ENCODE data around the gene DLL4. TPM values are rescaled to one million over a fixed set of nuclear protein-coding genes. Genes with fewer than 3 reads are reported as not detected.

The DLL4 gene
- total RNA-seq, 2 experiments from 2014 or later: 0.15 to 0.19 TPM

GRCh38 chr15:40934457-40934856, 5.3 kb downstream of the DLL4 start:
- Histone ChIP-seq H3K9me2 (ENCODE audit: insufficient read depth, low read length) (no peaks in the 10 kb centered on the region), H3K36me3 (ENCODE audit: insufficient read depth, low read length) (no peaks in the 10 kb centered on the region), H3K4me3 (ENCODE audit: low read depth, low read length, poor library complexity, severe bottlenecking) (no peak overlapping the region), H3K79me2 (ENCODE audit: insufficient read depth, low read depth, low read length) (no peaks in the 10 kb centered on the region), H3K4me1 (ENCODE audit: insufficient read depth, low read length, poor library complexity, severe bottlenecking) (peaks cover 19% of the 10 kb centered on the region), H3K4me2 (ENCODE audit: low read length) (no peak overlapping the region), H3K27ac (ENCODE audit: low read depth, low read length, poor library complexity, severe bottlenecking) (no peak overlapping the region), H3K9me3 (ENCODE audit: low read length) (no peaks in the 10 kb centered on the region), H2AFZ (ENCODE audit: low read length) (no peak overlapping the region), H4K20me1 (ENCODE audit: insufficient read depth, low read length) (no peaks in the 10 kb centered on the region)
- no peak for DNase-seq (ENCODE audit: low spot score)
- ChIA-PET CTCF (ENCODE audit: unreplicated experiment) (no interaction called here), POLR2A (interaction anchor here (0.6 kb wide), 1 partner anchor 26 kb away, joined by 3 read pairs; no protein-coding TSS in a partner anchor)
- TF ChIP-seq CTCF (conservative IDR thresholded peaks at IDR 0.05; ENCODE audit: low read length) (no peak), EZH2phosphoT487 (IDR thresholded peaks at IDR 0.05; ENCODE audit: borderline replicate concordance, low read depth, low read length) (no peak)
- intact Hi-C loops (cut with micrococcal nuclease; ENCODE audit: unreplicated experiment): no loop called here
- BruUV-seq (replicated peaks): no TSS peak

DNA sequence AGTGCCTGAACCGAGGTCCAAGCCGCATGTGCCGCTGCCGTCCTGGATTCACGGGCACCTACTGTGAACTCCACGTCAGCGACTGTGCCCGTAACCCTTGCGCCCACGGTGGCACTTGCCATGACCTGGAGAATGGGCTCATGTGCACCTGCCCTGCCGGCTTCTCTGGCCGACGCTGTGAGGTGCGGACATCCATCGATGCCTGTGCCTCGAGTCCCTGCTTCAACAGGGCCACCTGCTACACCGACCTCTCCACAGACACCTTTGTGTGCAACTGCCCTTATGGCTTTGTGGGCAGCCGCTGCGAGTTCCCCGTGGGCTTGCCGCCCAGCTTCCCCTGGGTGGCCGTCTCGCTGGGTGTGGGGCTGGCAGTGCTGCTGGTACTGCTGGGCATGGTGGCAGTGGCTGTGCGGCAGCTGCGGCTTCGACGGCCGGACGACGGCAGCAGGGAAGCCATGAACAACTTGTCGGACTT, 7.1 kb downstream of the DLL4 start:
- no peaks in the 10 kb centered on the region for H4K20me1 ChIP-seq (ENCODE audit: insufficient read depth, low read length)
- H2AFZ ChIP-seq (ENCODE audit: low read length): no peak overlapping the region
- H3K4me3 ChIP-seq (ENCODE audit: low read depth, low read length, poor library complexity, severe bottlenecking): no peak overlapping the region
- POLR2A ChIA-PET: no interaction called here
- intact Hi-C loops (cut with micrococcal nuclease; ENCODE audit: unreplicated experiment): no loop called here
- CTCF ChIA-PET (ENCODE audit: unreplicated experiment): no interaction called here
- H3K9me2 ChIP-seq (ENCODE audit: insufficient read depth, low read length): no peaks in the 10 kb centered on the region
- no TSS peak for BruUV-seq (replicated peaks)
- TF ChIP-seq CTCF (conservative IDR thresholded peaks at IDR 0.05; ENCODE audit: low read length) (no peak), EZH2phosphoT487 (IDR thresholded peaks at IDR 0.05; ENCODE audit: borderline replicate concordance, low read depth, low read length) (no peak)
- H3K27ac ChIP-seq (ENCODE audit: low read depth, low read length, poor library complexity, severe bottlenecking): no peak overlapping the region
- no peaks in the 10 kb centered on the region for H3K36me3 ChIP-seq (ENCODE audit: insufficient read depth, low read length)
- no peaks in the 10 kb centered on the region for H3K79me2 ChIP-seq (ENCODE audit: insufficient read depth, low read depth, low read length)
- H3K4me2 ChIP-seq (ENCODE audit: low read length): no peak overlapping the region
- DNase-seq (ENCODE audit: low spot score): no peak
- peaks cover 31% of the 10 kb centered on the region for H3K4me1 ChIP-seq (ENCODE audit: insufficient read depth, low read length, poor library complexity, severe bottlenecking)
- no peaks in the 10 kb centered on the region for H3K9me3 ChIP-seq (ENCODE audit: low read length)

DNA sequence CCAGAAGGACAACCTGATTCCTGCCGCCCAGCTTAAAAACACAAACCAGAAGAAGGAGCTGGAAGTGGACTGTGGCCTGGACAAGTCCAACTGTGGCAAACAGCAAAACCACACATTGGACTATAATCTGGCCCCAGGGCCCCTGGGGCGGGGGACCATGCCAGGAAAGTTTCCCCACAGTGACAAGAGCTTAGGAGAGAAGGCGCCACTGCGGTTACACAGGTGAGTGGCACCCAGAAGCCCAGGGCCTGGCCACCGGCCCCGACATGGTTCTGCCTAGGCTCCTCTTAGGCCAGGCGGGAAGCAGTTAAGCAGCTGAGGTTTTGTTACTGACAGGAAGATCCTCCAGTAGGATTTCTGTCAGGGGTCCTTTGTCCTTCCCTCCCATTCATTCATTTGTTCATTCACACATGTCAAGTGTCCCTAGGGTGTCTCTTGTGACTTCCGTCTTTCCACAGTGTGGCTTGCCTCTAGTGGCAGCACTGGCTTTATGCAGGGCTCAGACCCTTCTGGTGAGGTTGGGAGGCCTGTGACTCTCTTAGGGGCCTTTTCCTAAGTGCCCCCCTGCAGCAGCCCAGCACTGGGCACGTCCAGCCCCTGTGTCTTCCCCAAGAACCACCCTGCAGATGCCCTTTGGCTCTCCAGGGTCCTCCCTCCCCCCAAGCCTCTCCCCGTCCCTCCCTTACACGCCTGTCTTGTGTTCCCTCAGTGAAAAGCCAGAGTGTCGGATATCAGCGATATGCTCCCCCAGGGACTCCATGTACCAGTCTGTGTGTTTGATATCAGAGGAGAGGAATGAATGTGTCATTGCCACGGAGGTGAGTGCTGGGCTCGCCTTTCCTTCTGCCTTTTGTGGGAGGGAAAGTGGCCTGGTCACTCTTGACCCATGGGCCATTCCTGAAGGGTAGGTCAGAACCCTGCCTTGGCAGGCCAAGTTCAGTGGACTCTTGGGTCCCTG, 7.8 kb downstream of the DLL4 start:
- Histone ChIP-seq H4K20me1 (ENCODE audit: insufficient read depth, low read length) (no peaks in the 10 kb centered on the region), H3K9me3 (ENCODE audit: low read length) (no peaks in the 10 kb centered on the region), H3K4me1 (ENCODE audit: insufficient read depth, low read length, poor library complexity, severe bottlenecking) (peaks cover 35% of the 10 kb centered on the region), H3K36me3 (ENCODE audit: insufficient read depth, low read length) (no peaks in the 10 kb centered on the region), H3K9me2 (ENCODE audit: insufficient read depth, low read length) (no peaks in the 10 kb centered on the region), H3K79me2 (ENCODE audit: insufficient read depth, low read depth, low read length) (no peaks in the 10 kb centered on the region), H3K4me3 (ENCODE audit: low read depth, low read length, poor library complexity, severe bottlenecking) (no peak overlapping the region), H3K27ac (ENCODE audit: low read depth, low read length, poor library complexity, severe bottlenecking) (no peak overlapping the region), H3K4me2 (ENCODE audit: low read length) (no peak overlapping the region; the same call in 1 of the 2 replicates), H2AFZ (ENCODE audit: low read length) (peak overlapping the region; percentile 78)
- DNase-seq (ENCODE audit: low spot score): peak; percentile 81
- no TSS peak for BruUV-seq (replicated peaks)
- CTCF ChIA-PET (ENCODE audit: unreplicated experiment): no interaction called here
- intact Hi-C loops (cut with micrococcal nuclease; ENCODE audit: unreplicated experiment): no loop called here
- POLR2A ChIA-PET: no interaction called here
- peak; percentile 67 for TF ChIP-seq CTCF (conservative IDR thresholded peaks at IDR 0.05; ENCODE audit: low read length)
- no peak for TF ChIP-seq EZH2phosphoT487 (IDR thresholded peaks at IDR 0.05; ENCODE audit: borderline replicate concordance, low read depth, low read length)
